ENCODE measurements around the gene WAC.

The WAC gene

GRCh38 chr10:28530751-28531150, 2.2 kb upstream of the WAC start:
- DNase-seq (ENCODE audit: low read depth) = no peak

GRCh38 chr10:28533186-28533564, 257 bp downstream of the WAC start:
- DNase-seq (ENCODE audit: low read depth) = no peak

GRCh38 chr10:28533571-28534304, 820 bp downstream of the WAC start:
- DNase-seq (ENCODE audit: low read depth) = peak; percentile 28

GRCh38 chr10:28535846-28536245, 2.9 kb downstream of the WAC start:
- DNase-seq (ENCODE audit: low read depth) = no peak

DNA sequence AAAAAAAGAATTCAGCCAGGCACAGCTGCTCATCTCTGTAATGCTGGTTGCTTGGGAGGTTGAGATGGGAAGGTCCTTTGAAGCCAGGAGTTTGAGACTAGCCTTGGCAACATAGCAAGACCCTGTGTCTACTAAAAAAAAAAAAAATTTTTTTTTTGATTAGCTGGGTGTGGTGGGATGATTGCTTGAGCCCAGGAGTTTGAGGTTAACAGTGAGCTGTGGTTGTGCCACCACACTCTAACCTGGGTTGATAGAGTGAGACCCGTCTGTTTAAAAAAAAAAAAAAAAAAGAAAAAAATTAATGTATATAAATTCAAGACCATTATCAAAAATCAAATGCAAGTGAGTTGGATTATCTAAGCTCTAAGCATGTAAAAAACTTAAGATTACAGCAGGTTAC, 5.7 kb downstream of the WAC start:
- no peak for DNase-seq (ENCODE audit: low read depth)

- DNase-seq (ENCODE audit: low read depth) = no peak
Observed at GRCh38 chr10:28540145-28540544, 7.2 kb downstream of the WAC start.

DNA sequence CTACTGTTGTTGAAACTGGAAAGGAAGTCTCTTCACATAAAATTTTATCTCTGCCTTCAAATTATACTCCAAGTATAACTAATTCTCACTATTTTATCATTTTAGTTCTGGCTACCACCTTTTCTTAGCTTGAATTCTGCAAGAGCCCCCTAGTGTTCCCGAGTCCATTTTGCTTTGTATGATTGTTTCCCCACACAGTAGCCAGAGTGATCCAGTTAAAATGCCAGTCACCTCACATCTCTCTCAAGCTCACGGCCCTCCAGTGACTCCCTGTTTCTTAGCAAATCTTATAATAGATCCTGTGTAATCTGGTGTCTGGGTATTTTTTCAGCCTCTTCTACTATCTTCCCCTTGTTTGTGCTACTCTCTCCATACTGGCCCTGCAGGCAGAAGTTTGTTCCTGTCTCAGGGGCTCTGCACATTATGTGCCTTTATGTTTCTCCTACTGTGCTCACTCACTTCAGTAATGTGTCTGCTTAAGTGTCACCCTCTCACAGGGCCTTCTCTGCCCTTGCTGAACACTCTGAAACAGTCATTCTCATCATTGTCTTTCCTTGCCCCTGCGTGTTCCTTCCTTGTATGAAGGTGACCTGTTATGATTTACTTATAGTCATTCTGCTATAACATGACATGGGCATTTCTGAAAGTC, 8.9 kb downstream of the WAC start:
- DNase-seq (ENCODE audit: low read depth) = no peak

- no peak for DNase-seq (ENCODE audit: low read depth)
Observed at GRCh38 chr10:28542728-28543127, 9.8 kb downstream of the WAC start.

GRCh38 chr10:28544058-28544457, 11.1 kb downstream of the WAC start:
- no peak for DNase-seq (ENCODE audit: low read depth)

DNA sequence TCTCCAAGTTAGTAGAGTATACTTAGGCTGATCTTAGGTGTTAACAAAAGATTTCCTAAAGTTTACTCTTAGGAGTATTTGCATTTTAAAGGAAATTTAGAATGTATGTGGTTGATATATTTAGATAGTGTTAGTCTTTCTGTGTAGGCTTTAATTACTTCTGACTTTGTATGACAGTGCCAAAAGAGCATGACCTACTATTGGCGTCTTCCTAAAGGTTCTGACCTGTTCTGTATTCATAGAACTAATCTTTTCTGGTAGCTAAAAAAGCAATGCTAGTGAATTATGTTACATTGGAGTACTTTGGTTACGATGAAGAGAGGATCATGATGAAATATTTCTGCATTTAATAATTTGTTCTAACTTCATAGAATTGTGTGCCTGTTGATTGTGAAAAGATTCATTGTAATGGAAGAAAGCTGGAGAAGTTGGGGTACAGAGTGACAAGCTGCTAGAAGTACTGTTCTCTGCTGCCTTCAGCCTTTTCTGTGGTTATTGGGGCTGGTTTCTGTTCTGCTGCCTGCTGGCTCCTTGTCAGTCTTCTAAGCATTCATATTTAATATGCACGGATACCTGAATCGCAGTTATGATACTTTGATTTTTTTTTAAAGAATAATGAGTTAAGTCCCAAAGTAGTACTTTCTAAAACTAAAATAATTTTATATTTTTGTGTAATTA, 13.2 kb downstream of the WAC start:
- DNase-seq (ENCODE audit: low read depth) = no peak

- no peak for DNase-seq (ENCODE audit: low read depth)
Observed at GRCh38 chr10:28548781-28549498, 16.0 kb downstream of the WAC start.

GRCh38 chr10:28551086-28551485, 18.2 kb downstream of the WAC start:
- no peak for DNase-seq (ENCODE audit: low read depth)

DNA sequence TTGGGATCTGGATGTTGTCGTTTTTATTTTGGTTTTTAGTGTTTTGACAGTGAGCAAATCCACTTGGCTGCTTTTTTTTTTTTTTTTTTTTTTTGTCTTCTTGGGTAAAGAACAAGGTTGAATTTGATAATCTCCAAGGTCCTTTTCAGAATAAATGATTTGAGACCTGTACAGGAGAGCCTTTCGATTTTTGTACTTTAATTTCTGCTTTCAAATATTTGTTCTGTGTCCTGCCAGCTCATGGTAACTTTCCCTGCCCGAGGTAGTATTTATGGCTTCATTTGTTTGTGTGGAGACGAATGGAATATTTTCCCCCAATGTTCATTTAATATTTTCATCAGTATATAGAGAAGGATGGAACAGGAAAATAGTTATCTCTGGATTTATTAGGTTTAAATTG, 19.9 kb downstream of the WAC start:
- DNase-seq (ENCODE audit: low read depth) = no peak

- DNase-seq (ENCODE audit: low read depth) = no peak
Observed at GRCh38 chr10:28554009-28554408, 21.1 kb downstream of the WAC start.

GRCh38 chr10:28554952-28555351, 22.0 kb downstream of the WAC start:
- DNase-seq (ENCODE audit: low read depth) = no peak

- DNase-seq (ENCODE audit: low read depth) = no peak
Observed at GRCh38 chr10:28555358-28555757, 22.4 kb downstream of the WAC start.

DNA sequence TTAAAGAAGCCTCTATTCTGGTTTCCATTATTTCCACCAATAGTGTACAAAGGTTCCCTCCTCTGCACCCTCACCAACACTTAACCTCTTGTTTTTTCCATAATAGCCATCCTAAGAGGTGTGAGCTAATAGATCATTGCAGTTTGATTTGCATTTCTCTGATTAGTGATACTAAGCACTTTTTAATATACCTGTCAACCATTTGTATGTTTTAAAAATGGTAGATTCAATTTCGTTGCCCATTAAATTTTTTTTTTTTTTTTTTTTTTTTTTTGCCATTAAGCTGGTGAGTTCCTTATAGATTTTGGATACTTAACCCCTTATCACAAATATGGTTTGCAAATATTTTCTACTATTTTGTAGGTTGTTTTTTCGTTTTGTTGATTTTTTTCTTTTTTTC, 23.2 kb downstream of the WAC start:
- DNase-seq (ENCODE audit: low read depth) = no peak

DNA sequence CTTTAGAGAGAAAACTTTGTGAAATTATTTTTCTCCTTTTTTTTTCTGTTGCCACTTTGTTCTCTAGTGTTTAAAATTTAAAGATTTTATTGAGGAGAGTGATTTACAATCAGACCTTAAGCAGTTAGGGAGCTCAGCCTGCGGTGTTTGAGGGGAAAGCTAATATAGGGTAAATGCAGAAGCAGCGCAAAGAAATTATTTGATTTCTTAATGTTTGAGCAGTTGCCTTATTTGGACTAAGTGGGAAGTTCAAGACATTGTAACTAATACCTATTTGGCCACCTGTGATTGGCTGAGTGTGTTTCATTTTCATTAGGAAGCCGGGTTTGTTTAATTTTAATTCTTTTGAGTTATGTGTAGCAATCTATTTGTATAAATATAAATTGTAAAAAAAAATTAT, 25.3 kb downstream of the WAC start:
- DNase-seq (ENCODE audit: low read depth) = no peak

GRCh38 chr10:28558923-28559508, 26.1 kb downstream of the WAC start:
- no peak for DNase-seq (ENCODE audit: low read depth)

GRCh38 chr10:28559618-28560017, 26.7 kb downstream of the WAC start:
- no peak for DNase-seq (ENCODE audit: low read depth)

- no peak for DNase-seq (ENCODE audit: low read depth)
Observed at GRCh38 chr10:28560617-28561016, 27.7 kb downstream of the WAC start.

GRCh38 chr10:28561531-28561930, 28.6 kb downstream of the WAC start:
- DNase-seq (ENCODE audit: low read depth) = no peak

Measured in stromal cell of bone marrow (primary cell).